WTC11 (cell line): ENCODE results near the gene CDK8.
"Not testable (repeated sequence)": the region's sequence is repeated elsewhere in the genome, so short reads cannot be mapped to it uniquely, and the experiment has no call there.

ENCODE experiments used
- SMAD4 ChIP-seq: sonication (generic); formaldehyde crosslinking; IDR thresholded peaks from 2 replicates; pipeline ENCODE4 v1.8.0; 2022; ENCODE audit warnings: mild to moderate bottlenecking, missing genetic modification reagents
- TF ChIP-seq, protein P1 (sequence below): fragments of 200-600 bp; IDR thresholded peaks from 2 replicates; pipeline ENCODE4 v1.8.0; 2022; ENCODE audit warnings: antibody characterized with exemption
- TF ChIP-seq, protein P2 (sequence below): sonication (generic); formaldehyde crosslinking; IDR thresholded peaks from 2 replicates; pipeline ENCODE4 v1.8.0; 2022; ENCODE audit warnings: mild to moderate bottlenecking, missing genetic modification reagents
- TF ChIP-seq, protein P3 (sequence below): fragments of 250-450 bp; sonication (Bioruptor Pico); IDR thresholded peaks from 2 replicates; pipeline ENCODE4 v1.9.0; 2021; ENCODE audit warnings: mild to moderate bottlenecking, borderline replicate concordance

DNA sequence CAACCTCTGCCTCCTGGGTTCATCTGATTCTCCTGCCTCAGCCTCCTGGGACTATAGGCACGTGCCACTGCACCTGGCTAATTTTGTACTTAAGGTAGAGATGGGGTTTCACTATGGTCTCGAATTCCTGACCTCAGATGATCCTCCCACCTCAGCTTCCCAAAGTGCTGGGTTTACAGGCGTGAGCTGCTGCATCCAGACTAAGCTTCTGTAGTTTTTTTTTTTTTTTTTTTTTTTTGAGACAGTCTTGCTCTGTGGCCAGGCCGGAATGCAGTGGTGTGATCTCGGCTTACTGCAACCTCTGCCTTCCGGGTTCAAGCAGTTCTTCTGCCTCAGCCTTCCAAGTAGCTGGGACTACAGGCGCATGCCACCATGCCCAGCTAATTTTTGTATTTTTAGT is 34.9 kb downstream of the CDK8 start:
- TF ChIP-seq, protein P1, sequence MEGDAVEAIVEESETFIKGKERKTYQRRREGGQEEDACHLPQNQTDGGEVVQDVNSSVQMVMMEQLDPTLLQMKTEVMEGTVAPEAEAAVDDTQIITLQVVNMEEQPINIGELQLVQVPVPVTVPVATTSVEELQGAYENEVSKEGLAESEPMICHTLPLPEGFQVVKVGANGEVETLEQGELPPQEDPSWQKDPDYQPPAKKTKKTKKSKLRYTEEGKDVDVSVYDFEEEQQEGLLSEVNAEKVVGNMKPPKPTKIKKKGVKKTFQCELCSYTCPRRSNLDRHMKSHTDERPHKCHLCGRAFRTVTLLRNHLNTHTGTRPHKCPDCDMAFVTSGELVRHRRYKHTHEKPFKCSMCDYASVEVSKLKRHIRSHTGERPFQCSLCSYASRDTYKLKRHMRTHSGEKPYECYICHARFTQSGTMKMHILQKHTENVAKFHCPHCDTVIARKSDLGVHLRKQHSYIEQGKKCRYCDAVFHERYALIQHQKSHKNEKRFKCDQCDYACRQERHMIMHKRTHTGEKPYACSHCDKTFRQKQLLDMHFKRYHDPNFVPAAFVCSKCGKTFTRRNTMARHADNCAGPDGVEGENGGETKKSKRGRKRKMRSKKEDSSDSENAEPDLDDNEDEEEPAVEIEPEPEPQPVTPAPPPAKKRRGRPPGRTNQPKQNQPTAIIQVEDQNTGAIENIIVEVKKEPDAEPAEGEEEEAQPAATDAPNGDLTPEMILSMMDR: not testable (repeated sequence)
- TF ChIP-seq, protein P2, sequence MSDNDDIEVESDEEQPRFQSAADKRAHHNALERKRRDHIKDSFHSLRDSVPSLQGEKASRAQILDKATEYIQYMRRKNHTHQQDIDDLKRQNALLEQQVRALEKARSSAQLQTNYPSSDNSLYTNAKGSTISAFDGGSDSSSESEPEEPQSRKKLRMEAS (CRISPR knock-in tag): not testable (repeated sequence)
- TF ChIP-seq, protein P3, sequence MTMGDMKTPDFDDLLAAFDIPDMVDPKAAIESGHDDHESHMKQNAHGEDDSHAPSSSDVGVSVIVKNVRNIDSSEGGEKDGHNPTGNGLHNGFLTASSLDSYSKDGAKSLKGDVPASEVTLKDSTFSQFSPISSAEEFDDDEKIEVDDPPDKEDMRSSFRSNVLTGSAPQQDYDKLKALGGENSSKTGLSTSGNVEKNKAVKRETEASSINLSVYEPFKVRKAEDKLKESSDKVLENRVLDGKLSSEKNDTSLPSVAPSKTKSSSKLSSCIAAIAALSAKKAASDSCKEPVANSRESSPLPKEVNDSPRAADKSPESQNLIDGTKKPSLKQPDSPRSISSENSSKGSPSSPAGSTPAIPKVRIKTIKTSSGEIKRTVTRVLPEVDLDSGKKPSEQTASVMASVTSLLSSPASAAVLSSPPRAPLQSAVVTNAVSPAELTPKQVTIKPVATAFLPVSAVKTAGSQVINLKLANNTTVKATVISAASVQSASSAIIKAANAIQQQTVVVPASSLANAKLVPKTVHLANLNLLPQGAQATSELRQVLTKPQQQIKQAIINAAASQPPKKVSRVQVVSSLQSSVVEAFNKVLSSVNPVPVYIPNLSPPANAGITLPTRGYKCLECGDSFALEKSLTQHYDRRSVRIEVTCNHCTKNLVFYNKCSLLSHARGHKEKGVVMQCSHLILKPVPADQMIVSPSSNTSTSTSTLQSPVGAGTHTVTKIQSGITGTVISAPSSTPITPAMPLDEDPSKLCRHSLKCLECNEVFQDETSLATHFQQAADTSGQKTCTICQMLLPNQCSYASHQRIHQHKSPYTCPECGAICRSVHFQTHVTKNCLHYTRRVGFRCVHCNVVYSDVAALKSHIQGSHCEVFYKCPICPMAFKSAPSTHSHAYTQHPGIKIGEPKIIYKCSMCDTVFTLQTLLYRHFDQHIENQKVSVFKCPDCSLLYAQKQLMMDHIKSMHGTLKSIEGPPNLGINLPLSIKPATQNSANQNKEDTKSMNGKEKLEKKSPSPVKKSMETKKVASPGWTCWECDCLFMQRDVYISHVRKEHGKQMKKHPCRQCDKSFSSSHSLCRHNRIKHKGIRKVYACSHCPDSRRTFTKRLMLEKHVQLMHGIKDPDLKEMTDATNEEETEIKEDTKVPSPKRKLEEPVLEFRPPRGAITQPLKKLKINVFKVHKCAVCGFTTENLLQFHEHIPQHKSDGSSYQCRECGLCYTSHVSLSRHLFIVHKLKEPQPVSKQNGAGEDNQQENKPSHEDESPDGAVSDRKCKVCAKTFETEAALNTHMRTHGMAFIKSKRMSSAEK (CRISPR knock-in tag): not testable (repeated sequence)
- not testable (repeated sequence) for TF ChIP-seq SMAD4
